ENCODE data around the gene KIRREL3. TPM values are rescaled to one million over a fixed set of nuclear protein-coding genes. Genes with fewer than 3 reads are reported as not detected.

The KIRREL3 gene
- total and polyA plus RNA-seq, 12 donors, result 0.13 to 0.58 (median 0.30) TPM

DNA sequence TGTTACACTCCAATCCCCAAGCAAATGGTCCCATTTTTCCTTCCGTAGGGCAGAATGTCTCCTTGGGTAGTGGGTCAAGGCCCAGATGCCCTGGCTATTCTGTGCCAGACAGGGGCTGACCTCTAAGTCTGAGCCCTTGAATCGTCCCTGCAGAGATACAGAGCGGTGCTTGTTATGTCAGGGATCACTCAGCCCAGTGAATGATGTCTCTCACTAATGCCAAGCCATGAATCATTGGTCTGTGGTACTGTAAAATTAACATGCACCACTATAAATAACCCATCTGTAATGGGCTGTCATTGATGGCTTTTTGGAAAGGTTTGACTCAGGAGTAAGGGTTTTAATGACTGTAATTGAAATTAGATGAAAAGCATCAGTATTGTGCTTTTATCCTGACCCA lies 35.3 kb upstream of the KIRREL3 start:
- Histone ChIP-seq H3K4me1 (no peaks in the 10 kb centered on the region), H3K4me3 (no peak overlapping the region), H3K27ac (no peak overlapping the region), H3K36me3 (no peaks in the 10 kb centered on the region), H3K27me3 (peaks cover 0 to 22% (median 0%) of the 10 kb centered on the region in 7 donors), H3K9me3 (peaks cover 0 to 4% (median 0%) of the 10 kb centered on the region in 11 donors)
- intact Hi-C loops (cut with DNase I), result no loop called here
- 70 to 78% methylated on average over 3 of the region's 3 CpGs for WGBS, 2 donors
- DNase-seq (no peak), ATAC-seq (no peak)
- TF ChIP-seq, protein P1, sequence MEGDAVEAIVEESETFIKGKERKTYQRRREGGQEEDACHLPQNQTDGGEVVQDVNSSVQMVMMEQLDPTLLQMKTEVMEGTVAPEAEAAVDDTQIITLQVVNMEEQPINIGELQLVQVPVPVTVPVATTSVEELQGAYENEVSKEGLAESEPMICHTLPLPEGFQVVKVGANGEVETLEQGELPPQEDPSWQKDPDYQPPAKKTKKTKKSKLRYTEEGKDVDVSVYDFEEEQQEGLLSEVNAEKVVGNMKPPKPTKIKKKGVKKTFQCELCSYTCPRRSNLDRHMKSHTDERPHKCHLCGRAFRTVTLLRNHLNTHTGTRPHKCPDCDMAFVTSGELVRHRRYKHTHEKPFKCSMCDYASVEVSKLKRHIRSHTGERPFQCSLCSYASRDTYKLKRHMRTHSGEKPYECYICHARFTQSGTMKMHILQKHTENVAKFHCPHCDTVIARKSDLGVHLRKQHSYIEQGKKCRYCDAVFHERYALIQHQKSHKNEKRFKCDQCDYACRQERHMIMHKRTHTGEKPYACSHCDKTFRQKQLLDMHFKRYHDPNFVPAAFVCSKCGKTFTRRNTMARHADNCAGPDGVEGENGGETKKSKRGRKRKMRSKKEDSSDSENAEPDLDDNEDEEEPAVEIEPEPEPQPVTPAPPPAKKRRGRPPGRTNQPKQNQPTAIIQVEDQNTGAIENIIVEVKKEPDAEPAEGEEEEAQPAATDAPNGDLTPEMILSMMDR (IDR thresholded peaks at IDR 0.05), result no peak

DNA sequence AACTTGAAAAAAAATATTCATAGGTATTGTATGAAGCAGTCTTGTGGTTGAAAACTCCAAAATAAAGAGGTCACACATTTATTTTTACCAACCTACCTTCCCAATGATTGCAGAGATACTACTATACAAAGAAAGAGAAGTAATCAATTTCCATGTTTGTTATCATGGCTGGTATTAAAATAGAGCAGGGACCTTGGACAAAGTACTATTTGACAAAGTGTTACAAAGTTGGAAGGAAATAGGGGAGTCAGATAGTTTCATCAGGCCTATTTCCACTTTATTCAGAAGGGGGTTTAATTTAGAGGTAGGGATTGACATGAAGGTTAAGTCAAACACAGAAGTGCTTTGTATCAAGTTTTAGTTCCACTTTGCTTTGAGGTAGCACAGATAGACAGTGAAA lies 34.4 kb upstream of the KIRREL3 start:
- peaks cover 0 to 4% (median 0%) of the 10 kb centered on the region in 11 donors for H3K9me3 ChIP-seq
- intact Hi-C loops (cut with DNase I), result no loop called here
- H3K36me3 ChIP-seq, result no peaks in the 10 kb centered on the region
- TF ChIP-seq, protein P1 (IDR thresholded peaks at IDR 0.05), result no peak
- ATAC-seq (no peak), DNase-seq (no peak)
- H3K27me3 ChIP-seq, result peaks cover 0 to 29% (median 7%) of the 10 kb centered on the region in 7 donors
- no peak overlapping the region for H3K27ac ChIP-seq
- H3K4me1 ChIP-seq, result no peaks in the 10 kb centered on the region
- no peak overlapping the region for H3K4me3 ChIP-seq

DNA sequence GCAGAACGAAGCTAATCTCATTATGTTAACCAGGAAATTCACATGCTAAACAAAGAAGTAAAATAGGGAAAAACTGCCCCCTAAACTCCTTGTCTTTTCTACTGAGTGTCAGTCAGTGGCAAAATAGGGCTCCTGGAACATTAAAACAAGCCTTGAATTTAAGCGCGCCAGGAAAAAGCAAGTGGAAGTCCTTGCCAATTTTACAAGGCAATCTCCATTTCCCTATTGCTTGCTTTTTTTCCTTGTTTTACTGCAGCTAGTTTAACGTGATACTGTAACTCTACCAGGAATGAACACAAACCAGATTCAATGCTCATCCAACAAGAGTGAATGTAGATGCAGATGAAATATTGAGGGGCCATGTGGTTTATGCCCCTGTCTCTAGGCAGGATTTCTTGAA lies 28.1 kb upstream of the KIRREL3 start:
- Histone ChIP-seq H3K9me3 (peaks cover 0 to 4% (median 0%) of the 10 kb centered on the region in 11 donors), H3K27ac (no peak overlapping the region), H3K27me3 (peaks cover 0 to 19% (median 8%) of the 10 kb centered on the region in 7 donors), H3K36me3 (no peaks in the 10 kb centered on the region), H3K4me1 (no peaks in the 10 kb centered on the region), H3K4me3 (no peak overlapping the region)
- 67% methylated on average over 4 of the region's 4 CpGs for WGBS, 2 donors
- no peak for DNase-seq
- intact Hi-C loops (cut with DNase I), result no loop called here
- TF ChIP-seq, protein P1 (IDR thresholded peaks at IDR 0.05), result no peak
- no peak for ATAC-seq

DNA sequence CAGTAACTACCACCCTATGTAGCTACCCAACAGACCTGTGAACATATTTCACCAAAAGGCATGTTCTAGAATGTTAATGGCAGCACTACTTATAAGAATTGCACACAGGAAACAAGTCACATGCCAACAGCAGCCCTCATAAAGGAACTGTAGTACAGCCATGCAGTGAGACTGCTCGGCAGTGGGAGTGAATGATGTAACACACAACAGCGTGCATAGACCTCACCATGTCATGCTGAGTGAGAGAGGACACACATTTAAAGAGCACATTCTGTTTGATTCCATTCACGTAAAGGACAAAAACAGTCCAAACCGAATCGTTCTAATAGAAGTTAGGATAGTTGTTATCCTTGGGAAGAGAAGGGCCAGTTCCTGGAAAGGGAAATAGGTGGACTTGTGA lies 27.2 kb upstream of the KIRREL3 start:
- intact Hi-C loops (cut with DNase I), result no loop called here
- TF ChIP-seq, protein P1 (IDR thresholded peaks at IDR 0.05), result no peak
- Histone ChIP-seq H3K27ac (no peak overlapping the region), H3K27me3 (peaks cover 0 to 27% (median 8%) of the 10 kb centered on the region in 7 donors), H3K4me3 (no peak overlapping the region), H3K4me1 (no peaks in the 10 kb centered on the region), H3K9me3 (peaks cover 0 to under 1% (median 0%) of the 10 kb centered on the region in 11 donors), H3K36me3 (no peaks in the 10 kb centered on the region)
- ATAC-seq, result no peak
- no peak for DNase-seq
- 66% methylated on average over 5 of the region's 5 CpGs for WGBS, 2 donors
